GM12873 (cell line): ENCODE measurements around the gene CAMTA1.

Experiments
- CTCF ChIP-seq: IDR thresholded peaks from 2 replicates; pipeline ENCODE4 v1.5.1; 2012; ENCODE audit warnings: low read depth, mild to moderate bottlenecking, moderate library complexity, low read length, control low read depth; ENCODE audit not compliant: insufficient read depth; ENCODE audit errors: missing control alignments

Gene CAMTA1

DNA sequence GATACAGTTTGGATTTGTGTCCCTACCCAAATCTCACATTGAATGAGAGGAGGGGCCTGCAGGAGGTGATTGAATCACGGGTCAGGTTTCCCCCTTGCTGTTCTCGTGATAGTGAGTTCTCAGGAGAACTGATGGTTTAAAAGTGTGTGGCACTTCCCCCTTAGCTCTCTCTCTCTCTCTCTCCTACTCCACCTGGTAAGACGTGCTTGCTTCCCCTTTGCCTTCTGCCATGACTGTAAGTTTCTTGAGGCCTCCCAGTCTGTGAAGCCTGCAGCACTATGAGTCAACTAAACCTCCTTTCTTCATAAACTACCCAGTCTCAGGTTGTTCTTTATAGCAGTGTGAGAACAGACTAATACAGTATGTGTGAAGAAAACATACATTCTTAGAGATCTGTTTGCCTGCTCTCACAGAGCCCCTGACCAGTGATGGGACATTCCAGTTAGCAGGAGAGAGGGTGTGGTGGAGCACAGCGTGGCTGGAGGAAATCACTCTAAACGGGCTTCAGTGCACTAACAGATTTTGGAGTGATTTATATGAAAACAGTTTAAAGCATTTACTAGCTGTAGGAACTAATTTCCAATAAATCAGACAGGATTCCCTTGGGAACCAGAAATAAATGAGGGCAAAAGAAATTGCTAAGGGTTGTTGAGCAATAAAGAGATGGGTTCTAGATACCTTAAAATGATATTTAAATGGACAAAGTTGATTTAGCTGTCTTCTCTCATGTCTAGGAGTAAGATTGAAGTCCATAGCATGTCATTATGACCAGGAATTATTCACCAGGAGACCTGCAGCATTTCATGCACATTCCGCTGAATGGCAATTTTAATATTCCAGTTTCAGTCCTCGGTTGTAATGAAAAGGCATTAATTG lies 411.0 kb downstream of the CAMTA1 start:
- TF ChIP-seq CTCF: no peak

DNA sequence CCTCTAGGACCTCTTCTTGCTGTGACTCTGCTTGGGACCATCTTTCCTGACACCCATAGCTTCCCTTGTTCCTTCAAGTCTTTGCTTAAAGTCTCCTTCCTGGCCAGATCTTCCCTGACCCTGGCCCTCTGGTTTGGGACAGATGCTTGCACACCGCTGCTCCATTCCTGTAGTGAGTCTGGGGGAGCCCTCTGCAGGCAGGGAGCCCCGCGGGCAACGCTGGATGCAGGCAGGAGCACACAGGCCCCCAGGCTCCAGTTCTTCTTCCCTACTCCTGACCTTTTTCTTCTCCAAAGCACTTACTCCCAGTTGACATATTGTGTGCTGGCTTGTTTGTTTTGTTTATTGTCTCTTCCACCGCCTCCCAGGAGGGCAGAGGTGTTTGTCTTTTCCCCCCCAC lies 413.4 kb downstream of the CAMTA1 start:
- TF ChIP-seq CTCF: no peak

GRCh38 chr1:7199077-7199779 lies 414.0 kb downstream of the CAMTA1 start:
- no peak for TF ChIP-seq CTCF

GRCh38 chr1:7207875-7208646 lies 422.8 kb downstream of the CAMTA1 start:
- TF ChIP-seq CTCF: peak; percentile 81

GRCh38 chr1:7208647-7209180 lies 423.5 kb downstream of the CAMTA1 start:
- no peak for TF ChIP-seq CTCF

GRCh38 chr1:7209336-7209735 lies 424.1 kb downstream of the CAMTA1 start:
- TF ChIP-seq CTCF: no peak
